GM18951 (cell line): ENCODE measurements around the gene CCDC3.
"Not testable (repeated sequence)": the region's sequence is repeated elsewhere in the genome, so short reads cannot be mapped to it uniquely, and the experiment has no call there.

Experiments used
- POLR2A ChIP-seq: IDR thresholded peaks from 4 replicates; pipeline ENCODE4 v1.6.1; 2011; ENCODE audit warnings: mild to moderate bottlenecking; ENCODE audit not compliant: insufficient read length, insufficient read depth; ENCODE audit errors: extremely low read depth
- in situ Hi-C: fragments of 300-500 bp; cut with MboI; formaldehyde crosslinking; loops from one replicate; pipeline ENCODE4 v1.12.0; 2022; ENCODE audit warnings: low sequenced_read_pairs, mixed read lengths, inconsistent platforms; ENCODE audit not compliant: unreplicated experiment

Gene CCDC3

GRCh38 chr10:13001041-13001886 lies at the start of gene CCDC3:
CCDC3 (minus strand) TSS chr10:13001713; CDS start chr10:13001570, 143 bp downstream.
- TF ChIP-seq POLR2A, result no peak
- in situ Hi-C loops, result no loop called here

DNA sequence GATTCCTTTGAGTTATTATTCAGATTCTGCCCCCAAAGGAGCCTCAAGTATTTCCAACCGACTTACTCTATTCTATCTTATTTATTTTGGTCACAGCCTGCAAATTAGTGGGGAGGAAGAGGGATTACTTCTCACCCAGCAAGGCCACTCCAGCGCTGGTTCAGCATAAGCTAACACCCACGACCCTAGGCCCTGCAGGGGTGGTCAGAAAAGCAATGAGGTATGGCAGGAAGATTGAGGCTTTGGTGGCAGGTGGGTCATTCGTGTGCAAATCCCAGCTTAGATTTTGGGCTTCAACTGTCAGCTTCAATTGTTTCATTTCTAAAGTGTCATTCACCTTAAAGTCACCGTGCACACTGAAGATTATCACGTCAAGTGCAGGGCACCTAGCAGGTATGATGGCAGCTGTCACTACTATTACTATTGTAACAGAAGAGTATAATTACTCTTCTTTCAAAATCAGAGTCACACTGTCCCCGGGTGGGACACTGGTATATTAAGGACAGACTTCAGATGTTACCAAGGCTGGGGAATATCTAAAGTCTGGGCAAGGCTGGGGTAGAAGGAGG lies 49.7 kb upstream of the CCDC3 start:
- no peak for TF ChIP-seq POLR2A
- in situ Hi-C loops, result loop anchor here (25.0 kb wide), 1 partner anchor 814 kb away; no protein-coding TSS in a partner anchor

DNA sequence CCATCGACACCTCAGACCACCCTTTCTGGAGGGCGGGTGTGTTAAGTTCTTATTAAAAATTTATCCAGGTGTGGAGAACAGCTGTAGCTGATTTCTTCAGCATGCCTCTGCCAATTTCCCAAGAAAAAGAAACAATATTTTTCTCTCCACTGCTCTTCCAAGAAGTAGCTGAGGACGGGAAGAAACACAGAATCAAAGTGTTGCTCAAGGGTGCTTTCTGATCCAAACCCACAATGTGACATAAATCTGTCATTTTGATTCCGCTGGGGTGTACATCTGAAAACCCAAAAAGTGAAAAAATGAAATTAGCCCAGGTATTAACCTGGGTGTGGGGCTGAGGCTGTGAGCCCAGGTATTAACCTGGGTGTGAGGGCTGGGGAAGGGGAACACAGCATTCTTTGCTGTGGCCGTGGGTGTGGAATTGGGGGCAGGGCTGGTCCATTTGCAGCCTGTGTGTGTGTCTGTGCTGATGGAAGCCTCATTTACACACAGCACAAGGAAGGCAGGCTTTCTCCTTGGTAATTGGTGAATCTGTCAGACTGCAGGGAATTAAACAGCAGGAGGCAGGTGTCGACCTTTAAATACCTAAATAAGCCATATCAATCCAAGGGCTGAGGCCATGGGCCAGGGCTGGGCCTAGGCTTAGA lies 48.4 kb upstream of the CCDC3 start:
- in situ Hi-C loops, result loop anchor here (25.0 kb wide), 1 partner anchor 813 kb away; no protein-coding TSS in a partner anchor
- TF ChIP-seq POLR2A, result no peak

GRCh38 chr10:13048762-13049161 lies 47.2 kb upstream of the CCDC3 start:
- in situ Hi-C loops, result no loop called here
- TF ChIP-seq POLR2A, result no peak

DNA sequence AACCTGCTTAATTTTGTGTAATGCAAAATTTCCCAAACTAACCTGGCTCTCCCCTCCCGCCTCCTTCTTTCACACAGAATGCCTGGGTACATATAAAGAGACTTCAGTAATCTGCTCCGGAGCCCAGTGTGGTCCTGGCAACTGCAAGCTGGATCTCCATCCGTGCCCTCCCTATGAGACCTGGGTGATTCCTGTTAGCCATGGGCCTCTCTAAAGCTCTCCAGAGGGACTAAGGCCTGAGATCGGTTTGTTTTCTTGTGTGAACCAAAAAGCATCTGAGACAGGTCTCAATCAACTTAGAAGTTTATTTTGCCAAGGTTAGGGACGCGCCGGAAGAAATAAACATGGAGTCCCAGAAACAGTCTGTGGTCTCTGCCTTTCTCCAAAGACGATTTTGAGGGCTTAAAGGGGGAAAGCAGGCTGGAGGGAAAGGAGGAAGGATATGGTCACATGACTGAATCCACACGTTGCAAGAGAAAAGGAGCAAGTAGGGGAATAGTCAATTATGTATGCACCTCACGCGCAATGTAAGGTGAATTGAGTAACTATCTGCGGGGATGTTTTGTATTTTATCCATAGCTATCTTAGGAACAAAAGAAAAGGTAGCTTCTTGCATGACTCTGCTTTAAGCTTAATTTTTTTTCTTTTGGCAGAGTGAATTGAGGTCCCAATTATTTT lies 46.2 kb upstream of the CCDC3 start:
- in situ Hi-C loops, result no loop called here
- no peak for TF ChIP-seq POLR2A

DNA sequence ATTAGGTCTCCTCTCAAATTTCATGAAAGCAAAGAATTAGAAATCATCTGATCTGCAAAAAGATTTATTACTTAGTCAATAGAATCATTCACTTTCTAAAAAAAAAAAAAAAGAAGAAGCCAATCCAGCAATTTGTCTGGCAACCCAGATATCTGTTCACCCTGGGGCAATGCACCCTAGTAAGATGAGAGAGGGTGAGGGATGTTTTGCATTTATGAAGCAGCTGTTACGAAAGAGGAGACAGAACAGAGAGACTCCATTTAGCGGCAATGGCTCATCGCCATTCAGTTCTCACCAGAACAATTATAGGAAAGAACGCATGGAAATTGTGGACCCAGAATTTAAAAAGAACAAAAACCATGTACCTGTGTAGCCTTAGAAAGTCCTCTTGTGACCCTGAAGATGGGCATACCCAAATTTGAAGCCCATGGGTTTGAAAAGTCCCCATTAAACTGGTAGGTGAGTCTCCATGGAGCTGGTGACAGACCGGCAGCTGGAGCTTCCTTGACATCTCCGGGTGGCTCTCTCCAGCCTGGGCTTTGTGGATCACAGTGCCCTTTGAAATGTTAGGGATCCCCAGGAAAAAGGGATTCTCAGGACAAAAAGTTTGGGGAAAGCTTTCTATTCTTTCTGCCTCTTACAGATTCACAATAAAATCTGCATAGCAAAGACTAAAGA lies 45.5 kb upstream of the CCDC3 start:
- no peak for TF ChIP-seq POLR2A
- in situ Hi-C loops, result no loop called here

DNA sequence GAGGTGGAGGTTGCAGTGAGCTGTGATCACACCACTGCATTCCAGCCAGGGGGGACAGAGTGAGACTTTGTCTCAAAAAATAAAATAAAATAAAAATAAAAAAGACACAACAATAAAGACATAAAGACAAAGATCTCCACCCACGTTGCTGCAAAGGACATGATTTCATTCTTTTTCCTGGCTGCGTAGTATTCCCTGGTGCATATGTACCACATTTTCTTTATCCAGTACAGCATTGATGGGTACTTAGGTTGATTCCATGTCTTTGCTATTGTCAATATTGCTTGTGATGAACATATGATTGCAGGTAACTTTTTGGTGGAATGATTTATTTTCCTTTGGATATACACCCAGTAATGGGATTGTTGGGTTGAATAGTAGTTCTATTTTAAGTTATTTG lies 42.0 kb upstream of the CCDC3 start:
- no peak for TF ChIP-seq POLR2A
- in situ Hi-C loops, result no loop called here

- no peak for TF ChIP-seq POLR2A
- in situ Hi-C loops, result no loop called here
Measured at GRCh38 chr10:13039761-13040160, 38.2 kb upstream of the CCDC3 start.

GRCh38 chr10:13038391-13038790 lies 36.9 kb upstream of the CCDC3 start:
- no peak for TF ChIP-seq POLR2A
- in situ Hi-C loops, result no loop called here

DNA sequence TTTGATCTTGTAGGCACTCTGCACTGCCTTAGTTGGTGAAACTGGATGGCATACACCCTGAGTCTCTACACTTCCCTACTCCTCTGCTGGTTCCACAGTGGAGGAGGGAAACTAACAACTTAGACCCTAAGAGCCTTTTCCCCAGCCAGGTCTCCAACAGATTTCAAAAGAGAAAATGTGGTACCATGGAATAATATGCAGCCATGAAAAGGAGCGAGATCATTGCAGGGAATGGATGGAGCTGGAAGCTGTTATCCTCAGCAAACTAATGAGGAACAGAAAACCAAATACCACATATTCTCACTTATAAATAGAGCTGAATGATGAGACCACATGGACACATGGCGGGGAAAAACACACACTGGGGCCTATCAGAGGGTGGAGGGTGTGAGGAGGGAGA lies 36.3 kb upstream of the CCDC3 start:
- in situ Hi-C loops, result no loop called here

GRCh38 chr10:13036841-13037240 lies 35.3 kb upstream of the CCDC3 start:
- in situ Hi-C loops, result no loop called here
- TF ChIP-seq POLR2A, result no peak

More for the DNA sequence above, 36.3 kb upstream of the CCDC3 start:
- no peak for TF ChIP-seq POLR2A

GRCh38 chr10:13035731-13036130 lies 34.2 kb upstream of the CCDC3 start:
- in situ Hi-C loops, result not testable (repeated sequence)

DNA sequence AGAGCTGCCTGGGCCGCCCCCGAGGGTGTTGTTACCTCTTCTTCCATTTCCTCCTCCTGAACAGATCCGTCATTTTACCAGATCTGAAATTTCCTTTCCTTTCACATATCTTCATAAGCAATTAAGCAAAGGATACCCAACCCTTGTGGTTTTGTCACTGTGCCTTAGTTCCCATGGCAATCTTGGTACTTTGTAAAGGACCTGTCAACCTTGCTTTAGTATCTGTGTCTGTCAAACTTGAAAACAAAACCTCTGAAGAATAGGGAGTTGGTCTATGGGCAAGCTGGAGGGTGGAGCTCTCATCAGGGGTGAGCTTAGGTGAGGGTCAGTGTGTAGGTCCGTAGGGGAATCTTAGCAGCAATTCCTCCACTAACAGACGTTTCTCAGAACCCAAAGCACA lies 25.4 kb upstream of the CCDC3 start:
- no peak for TF ChIP-seq POLR2A
- in situ Hi-C loops, result no loop called here

- no peak for TF ChIP-seq POLR2A
- in situ Hi-C loops, result no loop called here
Measured at GRCh38 chr10:13023754-13024153, 22.2 kb upstream of the CCDC3 start.
